Epithelial cell of umbilical artery (primary cell): ENCODE results near the gene IKZF1. TPM values are rescaled to one million over a fixed set of nuclear protein-coding genes. Genes with fewer than 3 reads are reported as not detected.

Source experiments
- total RNA-seq: library from RNA; depleted of rRNA; stranded (reverse); fragments of >200 nt; gene quantifications from 2 replicates; pipeline ENCODE4 v1.2.3, GENCODE V29; 2014

The IKZF1 gene
- not detected in 2 replicates for total RNA-seq

GRCh38 chr7:50304129-50304910 lies at the start of gene IKZF1:
Gene IKZF1, plus strand, starts transcription at chr7:50304716. Its CDS starts 14,346 bp downstream, at chr7:50319062.

GRCh38 chr7:50449881-50450589 lies 145.5 kb downstream of the IKZF1 start, which contains the start of gene FIGNL1:
Gene FIGNL1, minus strand, starts transcription at chr7:50450350. Its CDS starts 3,063 bp downstream, at chr7:50447287.

Other genes with a start within 250 kb of the IKZF1 start
- not detected in 2 replicates for gene ZPBP, start 211.5 kb upstream of the IKZF1 start, total RNA-seq
- 56.5 and 61.7 TPM in 2 replicates for gene FIGNL1, start 145.6 kb downstream of the IKZF1 start, total RNA-seq